HG02763 (cell line): Measurements from ENCODE around the gene DPY19L3.
"Not testable (repeated sequence)": the region's sequence is repeated elsewhere in the genome, so short reads cannot be mapped to it uniquely, and the experiment has no call there.

ENCODE experiments used
- ATAC-seq: cut with Tn5 transposase; IDR thresholded peaks from one replicate; pipeline ENCODE4 v1.9.1; 2021; ENCODE audit warnings: mild to moderate bottlenecking, moderate library complexity; ENCODE audit not compliant: unreplicated experiment

Gene DPY19L3

DNA sequence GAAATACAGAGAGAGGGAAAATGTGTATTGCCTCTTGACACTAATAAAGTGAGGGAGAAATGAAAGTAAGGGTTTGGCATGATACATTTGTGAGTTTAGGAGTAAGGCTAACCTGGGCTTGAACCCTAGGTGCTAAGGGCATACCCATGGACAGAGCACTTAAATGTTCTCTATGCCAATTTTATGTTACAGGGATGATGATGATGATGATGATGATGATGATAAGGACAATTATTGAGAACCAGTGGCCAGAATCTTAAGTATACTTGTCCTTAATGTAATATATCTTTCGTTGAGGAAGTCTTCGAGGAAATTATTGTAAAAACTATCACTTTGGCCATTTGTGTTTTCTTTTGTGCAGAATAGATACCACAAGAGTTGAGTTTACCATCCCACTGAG is 33.2 kb downstream of the DPY19L3 start:
- no peak for ATAC-seq

DNA sequence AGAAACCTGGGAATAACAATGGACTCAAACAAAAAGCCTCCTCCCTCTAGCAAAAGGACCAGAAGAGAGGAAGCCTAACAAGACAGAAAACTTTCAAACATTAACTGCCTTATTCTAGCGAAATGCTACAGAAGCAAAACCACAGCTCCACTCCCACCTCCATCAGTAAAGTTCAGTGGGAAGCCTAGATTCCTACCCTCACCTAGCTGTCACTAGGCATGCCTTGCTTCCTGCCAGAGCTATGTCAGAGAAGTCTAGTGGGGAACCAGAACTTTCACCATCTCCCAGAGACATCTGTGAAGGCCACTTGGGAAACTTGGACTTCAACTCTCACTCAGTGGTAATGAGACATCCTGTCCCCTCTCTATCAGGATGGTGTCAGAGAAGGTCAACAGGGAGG is 37.1 kb downstream of the DPY19L3 start:
- no peak for ATAC-seq

DNA sequence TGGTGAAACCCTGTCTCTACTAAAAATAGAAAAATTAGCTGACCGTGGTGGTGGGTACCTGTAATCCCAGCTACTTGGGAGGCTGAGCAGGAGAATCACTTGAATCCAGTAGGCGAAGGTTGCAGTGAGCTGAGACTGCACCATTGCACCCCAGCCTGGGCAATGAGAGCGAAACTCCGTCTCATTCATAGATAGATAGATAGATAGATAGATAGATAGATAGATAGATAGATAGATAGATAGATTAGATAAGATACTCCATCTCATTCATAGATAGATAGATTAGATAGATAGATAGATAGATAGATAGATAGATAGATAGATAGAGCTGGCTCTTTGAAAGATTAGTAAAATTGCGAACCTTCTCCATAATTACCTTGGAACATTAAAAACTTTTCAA is 42.0 kb downstream of the DPY19L3 start:
- not testable (repeated sequence) for ATAC-seq

DNA sequence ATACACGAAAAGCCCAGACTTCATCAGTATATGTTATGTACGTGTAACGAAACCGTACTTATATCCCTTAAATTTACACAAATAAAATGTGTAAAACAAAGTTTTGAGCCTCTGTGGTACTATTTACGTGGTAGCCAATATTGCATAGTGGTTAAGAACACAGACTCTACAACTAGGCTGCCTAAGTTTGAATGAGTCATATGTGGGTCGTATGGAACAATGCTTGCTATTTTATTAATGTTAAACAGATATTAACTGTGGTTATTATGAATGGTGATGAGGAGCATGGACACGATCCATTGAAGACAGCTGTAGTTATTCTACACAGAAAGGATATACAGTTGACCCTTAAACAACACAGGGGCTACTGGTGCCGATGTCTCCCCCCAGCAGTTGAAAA is 42.5 kb downstream of the DPY19L3 start:
- ATAC-seq: no peak

DNA sequence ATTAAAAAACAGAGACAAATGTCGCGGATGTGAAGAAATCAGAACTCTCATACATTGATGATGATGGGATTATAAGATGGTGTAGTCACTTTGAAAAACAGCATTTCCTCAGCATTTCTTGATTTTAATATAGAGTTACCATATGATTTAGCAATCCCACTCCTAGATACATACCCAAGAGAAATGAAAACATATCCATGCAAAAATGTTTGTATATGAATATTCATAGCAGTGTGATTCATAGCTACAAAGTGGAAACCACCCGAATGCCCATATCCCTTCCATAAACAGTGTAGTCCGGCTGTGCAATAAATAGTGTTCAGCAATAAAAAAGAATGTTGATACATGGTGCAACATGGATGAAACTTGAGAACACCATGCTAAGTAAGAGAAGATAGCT is 44.6 kb downstream of the DPY19L3 start:
- ATAC-seq: no peak

DNA sequence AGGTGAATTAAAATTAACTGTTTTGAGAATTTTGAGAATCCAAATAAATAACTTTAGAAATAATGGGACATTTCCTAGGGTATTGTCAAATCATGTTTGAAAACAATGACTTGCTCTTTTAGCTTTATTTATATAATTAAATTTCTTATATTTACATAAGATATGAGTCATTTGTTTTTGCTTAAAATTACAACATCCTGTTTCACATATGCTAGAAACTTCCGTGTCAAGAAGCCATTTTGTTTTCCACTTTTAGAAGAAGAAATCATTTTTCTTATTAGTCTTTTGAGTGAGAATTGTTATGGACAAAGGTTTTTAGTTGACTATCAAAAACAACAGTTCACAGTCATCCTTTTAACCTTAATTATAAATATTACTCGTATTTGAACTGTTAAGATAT is 48.2 kb downstream of the DPY19L3 start:
- ATAC-seq: no peak

DNA sequence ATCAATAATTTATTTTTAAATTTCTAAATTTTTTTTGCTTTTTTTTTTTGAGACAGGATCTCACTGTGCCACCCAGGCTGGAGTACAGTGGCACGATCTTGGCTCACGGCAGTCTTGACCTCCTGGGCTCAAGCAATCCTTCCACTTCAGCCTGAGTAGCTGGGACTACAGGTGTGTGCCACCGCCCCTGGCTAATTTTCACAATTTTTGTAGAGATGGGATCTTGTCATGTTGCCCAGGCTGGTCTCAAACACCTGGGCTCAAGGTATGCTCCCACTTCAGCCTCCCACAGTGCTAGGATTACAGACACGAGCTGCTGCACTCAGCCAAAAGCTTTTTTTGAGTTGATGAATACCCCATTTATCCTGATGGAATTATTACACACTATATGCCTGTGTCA is 50.8 kb downstream of the DPY19L3 start:
- ATAC-seq: no peak

DNA sequence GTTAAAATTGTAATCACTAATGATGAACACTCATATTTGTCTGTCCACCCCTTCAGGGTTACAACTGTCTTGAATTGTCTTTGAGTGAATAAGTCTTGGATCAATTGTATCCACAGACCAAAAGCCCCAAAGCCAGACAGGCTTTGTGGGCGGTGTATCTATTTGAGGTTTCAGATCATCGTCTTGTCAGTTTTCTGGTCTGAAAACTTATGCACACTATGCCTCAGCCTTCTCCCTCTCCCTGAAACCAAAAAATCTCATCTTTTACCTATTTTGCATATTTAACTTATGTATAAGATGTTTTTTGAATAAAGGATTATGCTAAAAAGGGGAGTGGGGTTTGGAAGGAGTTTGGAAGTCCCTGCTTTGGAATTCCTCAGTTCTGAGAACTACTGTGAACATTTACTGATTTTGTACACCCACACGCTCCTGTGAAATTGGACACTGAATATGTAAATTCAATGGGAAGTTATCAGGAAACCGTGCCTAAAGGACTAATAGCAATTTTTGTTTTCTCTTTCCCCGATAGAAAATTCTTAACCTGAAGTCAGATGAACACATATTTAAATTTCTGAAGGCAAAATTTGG is 52.1 kb downstream of the DPY19L3 start:
- no peak for ATAC-seq

DNA sequence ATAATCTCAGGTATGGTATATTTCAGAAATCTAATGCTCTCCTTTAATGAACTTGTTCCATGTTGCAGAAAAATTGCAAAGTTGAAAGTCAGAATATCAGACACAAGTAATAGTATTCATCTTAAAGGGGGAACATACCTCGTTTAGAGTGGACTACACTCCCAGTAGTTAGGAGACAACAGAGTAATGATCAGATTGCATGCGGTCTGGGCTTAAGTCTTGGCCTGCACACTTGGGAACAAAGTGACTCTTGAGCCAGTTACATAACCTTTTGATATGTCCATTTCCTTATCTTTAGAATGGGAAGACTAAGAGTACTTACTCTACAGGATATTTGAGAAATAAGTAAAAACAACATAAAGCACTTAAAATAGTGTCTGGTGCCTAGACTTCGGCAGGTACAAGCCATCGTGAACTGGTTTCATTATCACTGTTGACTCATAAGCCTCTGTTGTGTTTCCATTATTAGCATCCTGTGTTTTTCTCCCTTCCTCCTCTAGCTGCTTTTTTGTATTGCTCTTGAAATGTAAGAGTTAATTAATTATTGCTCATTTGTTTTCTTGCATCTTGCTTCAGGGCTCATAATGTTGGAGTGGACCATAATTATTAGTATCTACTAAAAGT is 53.0 kb downstream of the DPY19L3 start:
- ATAC-seq: peak; percentile 76

DNA sequence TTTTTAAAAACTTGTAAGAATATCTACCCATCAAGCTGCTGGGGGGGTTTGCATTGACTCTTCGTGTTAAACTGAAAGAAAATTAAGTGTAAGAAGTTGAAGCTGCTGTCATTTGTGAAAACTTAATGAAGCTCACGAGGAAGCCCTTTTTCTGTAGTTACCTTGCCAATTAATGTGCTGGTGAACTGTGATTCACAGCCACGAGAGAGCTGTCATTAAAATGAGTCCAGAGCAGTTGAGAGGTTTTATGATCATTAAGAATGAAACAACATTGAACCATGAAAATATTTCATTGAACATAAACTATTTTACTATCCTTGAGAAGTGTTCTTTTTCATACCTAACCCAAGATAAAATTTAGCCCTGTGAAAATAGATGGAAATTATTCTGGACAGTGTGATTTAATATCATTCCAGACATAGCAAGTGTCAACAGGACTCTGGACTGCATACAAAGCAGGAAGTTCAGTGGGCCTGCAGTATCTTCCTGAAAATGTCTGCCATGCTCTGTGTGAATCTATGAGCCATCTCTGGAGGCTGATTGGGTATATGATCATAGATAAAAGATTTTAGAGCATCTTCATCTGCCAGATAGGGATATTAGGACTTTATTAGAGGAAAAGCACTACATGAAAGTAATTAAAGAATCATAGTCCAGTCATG is 53.8 kb downstream of the DPY19L3 start:
- no peak for ATAC-seq

DNA sequence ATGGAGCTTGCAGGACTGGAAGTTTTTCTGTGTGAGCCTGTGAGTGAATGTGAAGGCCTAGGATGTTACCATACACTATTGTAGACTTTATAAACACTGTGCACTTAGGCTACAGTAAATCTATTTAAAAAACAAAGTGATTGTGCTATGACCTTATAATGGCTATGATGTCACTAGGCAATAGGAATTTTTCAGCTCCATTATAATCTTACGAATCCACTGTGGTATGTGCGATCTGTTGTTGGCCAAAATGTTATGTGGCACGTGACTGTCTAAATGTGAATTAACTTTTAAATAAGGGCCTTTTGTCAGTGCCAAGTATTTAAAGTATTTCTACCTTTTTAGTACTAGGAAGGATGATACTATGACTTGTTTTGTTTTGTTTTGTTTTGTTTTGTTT is 54.9 kb downstream of the DPY19L3 start:
- ATAC-seq: no peak

DNA sequence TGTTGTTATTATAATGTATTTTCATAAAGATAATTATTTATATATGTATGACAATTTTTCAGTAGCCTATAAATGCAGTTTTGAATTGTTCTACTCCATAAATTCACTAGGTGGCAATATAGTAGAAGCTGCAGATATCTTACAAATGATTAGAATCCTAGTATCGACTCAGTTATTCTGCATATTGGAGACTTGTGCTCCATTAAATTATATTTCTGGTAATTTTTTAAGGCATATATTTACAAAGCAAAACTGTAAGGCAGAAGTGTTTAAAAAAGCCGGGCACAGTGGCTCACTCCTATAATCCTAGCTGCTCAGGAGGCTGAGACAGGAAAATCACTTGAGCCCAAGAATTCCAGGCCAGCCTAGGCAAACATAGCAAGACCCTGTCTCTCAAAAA is 58.7 kb downstream of the DPY19L3 start:
- ATAC-seq: no peak

DNA sequence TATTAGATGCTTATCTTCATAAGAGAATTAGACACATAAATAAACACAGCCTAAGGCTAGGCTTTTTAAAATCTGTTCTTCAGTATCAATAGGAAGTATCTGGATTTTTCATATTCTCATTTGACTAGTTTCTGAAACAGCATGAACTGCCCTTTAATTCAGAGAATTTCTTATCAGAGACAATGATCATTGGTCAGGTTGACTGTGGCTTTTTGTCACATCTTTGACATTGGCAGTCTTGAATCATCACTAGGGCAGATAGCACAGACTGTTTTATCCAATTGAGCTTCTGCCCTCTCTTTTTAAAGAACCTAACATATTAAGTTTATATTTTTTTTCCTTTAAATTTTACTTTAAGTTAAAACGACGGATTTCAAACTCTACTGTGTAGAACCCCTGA is 59.6 kb downstream of the DPY19L3 start:
- no peak for ATAC-seq

DNA sequence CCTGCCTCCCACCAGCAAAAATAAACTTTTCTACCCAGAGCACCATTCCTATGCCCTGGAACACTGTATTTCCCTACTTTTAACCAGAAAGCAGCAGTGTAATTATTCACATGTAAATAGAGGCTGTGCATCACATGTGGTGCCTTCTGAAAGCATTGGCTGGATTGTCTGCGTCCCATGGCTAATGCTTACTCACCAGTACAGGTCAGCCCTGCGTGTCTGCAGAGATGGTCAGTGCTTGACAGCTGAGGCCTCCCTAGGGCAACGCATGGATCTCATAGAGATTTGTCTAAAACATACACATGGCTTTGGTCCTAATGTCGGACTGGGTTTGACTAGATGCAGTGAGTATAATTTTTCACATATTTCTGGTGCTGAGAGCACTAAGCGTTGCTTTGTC is 64.2 kb downstream of the DPY19L3 start:
- ATAC-seq: no peak

DNA sequence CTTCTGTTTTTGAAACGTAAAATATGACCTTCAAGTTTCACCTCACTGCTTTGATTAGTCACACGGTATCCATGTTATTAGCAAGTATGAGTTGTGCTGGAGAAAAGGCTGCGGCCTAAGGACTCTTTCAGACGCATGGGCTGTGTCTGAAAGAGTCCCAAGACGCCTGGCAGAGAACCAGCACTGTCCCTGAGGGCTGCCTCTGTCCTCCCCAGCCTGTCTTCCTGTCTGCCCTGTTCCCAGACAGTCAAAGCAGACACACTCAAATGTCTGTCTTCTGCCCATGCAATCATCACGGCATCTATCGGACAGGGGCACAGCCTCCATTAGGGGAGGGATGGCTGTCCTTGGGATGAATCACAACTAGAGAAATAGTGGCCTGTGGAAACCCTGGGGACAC is 65.5 kb downstream of the DPY19L3 start:
- no peak for ATAC-seq

DNA sequence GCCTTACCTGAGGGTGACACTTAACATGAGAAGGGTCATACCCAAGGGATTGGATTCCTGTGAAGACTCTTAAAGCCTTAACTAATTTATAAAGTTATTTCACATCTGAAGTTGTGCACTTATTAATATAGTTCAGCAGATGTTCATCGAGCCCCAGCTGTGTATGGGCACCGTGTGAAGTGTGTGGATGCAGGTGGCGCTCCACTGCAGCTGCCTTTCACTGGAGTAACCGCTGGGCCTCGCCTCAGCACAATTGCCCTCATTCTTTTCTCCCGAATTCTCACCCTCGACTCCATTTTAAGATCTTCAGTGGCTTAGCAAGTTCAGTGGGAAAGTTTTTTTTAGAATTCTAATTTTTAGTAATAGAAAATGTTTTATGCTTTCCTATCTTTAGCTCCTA is 66.2 kb downstream of the DPY19L3 start:
- no peak for ATAC-seq

DNA sequence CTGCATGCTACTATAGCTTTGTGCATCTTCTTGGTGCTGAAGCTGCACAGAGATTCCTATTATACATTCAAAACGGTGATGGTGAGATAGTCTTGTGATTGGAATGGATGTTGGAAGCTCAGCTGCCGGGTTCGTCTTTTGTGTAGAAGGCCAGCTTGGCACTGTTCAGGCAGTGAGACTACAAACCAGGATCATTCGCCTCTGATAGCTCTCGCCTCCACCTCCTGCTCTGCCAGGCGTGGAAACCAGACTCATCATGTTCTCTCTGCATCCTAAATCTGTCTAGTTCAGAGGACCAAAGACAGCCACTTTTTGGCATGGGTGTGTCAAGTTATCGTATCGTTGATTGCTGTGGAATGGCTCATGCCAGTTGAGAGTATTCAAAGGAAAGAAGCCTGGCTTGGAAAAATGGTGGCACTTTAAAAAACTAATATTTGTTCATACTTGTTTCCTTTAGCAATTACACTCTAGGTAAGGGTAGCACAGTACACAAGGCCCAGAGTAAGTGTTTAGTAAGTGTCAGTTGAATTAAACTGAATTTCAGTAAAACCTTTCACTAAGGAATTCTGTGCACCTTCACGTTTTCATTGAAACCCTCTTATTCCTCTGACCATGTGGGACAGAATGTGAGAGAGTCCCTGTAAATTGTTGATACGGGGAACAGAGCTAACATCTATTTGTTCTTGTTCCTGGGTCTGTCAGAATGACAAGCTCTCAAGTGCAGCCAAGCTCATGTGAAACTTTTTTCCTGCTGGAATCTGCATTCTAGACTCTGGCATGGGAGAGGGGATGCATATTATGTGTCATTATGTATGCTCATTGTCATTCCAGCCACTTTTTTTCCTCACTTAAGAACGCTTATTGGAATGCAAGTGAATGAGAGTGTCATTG is 69.8 kb downstream of the DPY19L3 start:
- ATAC-seq: no peak

DNA sequence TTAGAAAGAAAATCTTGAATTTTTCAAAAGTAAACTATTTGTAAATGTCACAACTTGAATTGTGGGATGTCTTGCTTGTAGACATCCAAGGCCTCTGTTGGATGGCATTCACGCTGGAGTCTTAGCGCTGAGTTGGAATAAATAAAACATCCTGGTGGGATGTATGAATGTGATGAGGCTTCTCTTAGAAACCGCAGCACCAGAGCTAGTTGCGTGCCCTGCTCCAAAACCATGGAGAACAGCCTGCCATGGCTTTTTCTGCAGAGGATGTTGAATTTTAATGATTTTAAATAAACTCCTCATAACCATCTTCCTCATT is 70.4 kb downstream of the DPY19L3 start:
- ATAC-seq: no peak

DNA sequence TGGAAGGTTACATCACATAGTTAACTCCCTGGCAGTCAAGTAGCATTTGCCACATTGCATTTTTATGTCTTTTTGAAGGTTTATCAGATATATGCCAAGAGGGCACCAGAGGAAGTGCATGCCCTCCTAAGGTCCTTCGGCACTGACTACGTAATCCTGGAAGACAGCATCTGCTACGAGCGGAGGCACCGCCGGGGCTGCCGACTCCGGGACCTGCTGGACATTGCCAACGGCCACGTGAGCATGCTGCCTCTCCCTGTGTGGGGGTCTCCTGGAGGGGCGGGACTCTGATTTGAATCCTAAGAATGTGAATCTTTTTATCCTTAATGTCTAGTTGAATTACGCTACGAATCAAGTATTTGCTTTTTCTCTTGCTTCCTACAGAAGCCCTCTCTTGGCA is 74.8 kb downstream of the DPY19L3 start:
- no peak for ATAC-seq

DNA sequence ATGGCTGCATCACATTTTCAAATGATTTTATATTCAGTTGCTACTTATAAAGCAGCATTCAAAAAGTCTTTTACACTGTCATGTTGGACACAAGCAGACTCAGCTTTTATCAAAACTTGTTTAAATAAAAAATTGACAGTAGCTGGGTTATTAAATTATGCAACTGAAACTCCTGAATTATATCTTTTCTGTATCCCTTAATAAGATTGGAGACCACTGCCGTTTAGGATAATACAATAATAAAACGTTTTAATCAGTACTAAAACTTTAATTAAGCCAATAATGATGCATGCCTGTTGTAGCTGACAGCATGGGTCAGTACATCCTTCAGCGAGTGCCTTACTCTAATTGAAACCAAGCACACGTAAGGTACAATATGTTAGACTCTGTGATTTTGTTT is 78.0 kb downstream of the DPY19L3 start:
- ATAC-seq: no peak

DNA sequence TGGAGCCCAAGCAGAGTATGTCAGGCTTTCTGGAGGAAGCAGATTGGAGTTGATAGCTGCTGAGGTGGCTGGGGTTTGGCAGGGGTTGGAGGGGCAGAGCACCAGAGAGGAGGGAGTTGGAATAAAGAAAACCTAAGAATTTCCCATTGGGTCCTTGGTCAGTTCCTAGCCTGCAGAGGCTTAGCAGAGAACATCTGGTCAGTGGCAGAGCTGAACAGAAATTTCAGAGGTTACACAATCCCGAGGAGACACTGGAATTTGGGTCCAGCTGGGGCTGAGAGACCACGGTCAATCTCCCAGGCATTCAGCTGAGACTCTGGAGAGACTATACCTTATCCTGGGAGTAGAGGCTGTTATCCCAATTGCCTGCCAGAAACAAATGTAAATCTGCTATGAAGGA is 84.4 kb downstream of the DPY19L3 start:
- no peak for ATAC-seq

DNA sequence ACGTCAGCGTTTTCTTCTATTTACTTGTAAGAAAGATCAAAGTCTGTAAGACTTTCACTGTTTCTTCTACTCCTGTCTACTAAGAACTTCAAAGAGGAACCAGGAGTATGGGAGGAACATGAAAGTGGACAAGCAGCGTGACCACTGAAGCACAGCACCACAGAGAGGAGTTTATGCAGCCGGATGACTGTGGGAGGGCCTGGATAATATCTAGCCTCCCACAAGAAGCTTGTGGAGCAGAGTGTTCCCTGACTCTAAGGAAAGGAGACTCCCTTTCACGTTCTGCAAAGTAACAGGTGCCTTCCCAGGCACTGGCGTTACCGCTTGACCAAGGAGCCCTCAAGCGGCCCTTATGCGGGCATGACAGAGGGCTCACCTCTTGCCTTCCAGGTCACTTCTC is 91.8 kb downstream of the DPY19L3 start:
- ATAC-seq: no peak
